Retinal pigment epithelial cell (primary cell): ENCODE measurements around the gene NR1D2.
"Not testable (repeated sequence)": the region's sequence is repeated elsewhere in the genome, so short reads cannot be mapped to it uniquely, and the experiment has no call there.

Source experiments
- DNase-seq: peaks from one replicate; pipeline ENCODE4 v3.0.0-alpha.2; 2010; ENCODE audit warnings: low read depth
- H3K4me3 ChIP-seq: 2 replicates; pipeline ENCODE4 v1.5.1; 2011; ENCODE audit warnings: mild to moderate bottlenecking, low read length, control low read depth, moderate library complexity
- TF ChIP-seq, protein P1 (sequence below): conservative IDR thresholded peaks from 2 replicates; pipeline ENCODE4 v1.5.1; 2011; ENCODE audit warnings: low read depth, low read length, control low read depth, inconsistent platforms

The NR1D2 gene

DNA sequence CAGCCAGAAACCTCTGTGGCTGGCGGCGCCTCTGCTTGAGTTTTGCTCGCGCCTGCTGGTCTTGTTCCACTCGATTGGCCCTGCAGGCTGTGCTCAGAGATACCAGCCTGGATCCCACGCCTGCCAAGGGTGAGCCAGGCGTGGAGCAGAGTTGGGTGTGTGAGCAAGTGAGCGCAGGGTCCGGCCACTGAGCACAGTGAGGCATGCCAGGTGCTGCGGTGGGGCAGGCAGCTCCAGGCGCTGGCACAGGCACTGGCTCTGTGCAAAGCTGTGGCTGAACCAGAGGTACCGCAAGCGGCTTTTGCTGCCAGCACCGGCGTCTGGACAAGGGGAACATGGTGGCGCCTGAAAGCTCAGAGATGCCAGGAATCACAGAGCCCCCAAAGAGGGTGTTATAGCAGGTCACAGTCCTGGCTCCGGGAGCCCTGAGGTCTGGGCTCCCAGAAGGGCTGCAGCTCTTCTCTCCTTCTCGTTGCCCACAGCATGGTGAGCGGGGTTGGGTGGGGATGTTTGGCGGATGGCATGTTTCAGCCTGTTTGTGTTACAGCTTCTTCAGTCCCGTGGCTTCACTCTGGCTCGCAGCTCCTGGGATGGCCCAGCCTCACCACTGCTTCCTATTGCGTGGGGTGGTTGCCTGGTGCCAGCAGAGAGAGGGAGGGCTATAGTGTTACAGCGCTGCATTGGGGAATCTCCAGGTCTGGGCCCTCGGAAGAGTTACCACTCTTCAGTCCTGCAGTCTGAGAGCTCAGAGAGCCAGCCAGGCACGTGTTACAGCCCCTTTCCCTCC lies 73.9 kb downstream of the NR1D2 start:
- TF ChIP-seq, protein P1, sequence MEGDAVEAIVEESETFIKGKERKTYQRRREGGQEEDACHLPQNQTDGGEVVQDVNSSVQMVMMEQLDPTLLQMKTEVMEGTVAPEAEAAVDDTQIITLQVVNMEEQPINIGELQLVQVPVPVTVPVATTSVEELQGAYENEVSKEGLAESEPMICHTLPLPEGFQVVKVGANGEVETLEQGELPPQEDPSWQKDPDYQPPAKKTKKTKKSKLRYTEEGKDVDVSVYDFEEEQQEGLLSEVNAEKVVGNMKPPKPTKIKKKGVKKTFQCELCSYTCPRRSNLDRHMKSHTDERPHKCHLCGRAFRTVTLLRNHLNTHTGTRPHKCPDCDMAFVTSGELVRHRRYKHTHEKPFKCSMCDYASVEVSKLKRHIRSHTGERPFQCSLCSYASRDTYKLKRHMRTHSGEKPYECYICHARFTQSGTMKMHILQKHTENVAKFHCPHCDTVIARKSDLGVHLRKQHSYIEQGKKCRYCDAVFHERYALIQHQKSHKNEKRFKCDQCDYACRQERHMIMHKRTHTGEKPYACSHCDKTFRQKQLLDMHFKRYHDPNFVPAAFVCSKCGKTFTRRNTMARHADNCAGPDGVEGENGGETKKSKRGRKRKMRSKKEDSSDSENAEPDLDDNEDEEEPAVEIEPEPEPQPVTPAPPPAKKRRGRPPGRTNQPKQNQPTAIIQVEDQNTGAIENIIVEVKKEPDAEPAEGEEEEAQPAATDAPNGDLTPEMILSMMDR, result no peak

DNA sequence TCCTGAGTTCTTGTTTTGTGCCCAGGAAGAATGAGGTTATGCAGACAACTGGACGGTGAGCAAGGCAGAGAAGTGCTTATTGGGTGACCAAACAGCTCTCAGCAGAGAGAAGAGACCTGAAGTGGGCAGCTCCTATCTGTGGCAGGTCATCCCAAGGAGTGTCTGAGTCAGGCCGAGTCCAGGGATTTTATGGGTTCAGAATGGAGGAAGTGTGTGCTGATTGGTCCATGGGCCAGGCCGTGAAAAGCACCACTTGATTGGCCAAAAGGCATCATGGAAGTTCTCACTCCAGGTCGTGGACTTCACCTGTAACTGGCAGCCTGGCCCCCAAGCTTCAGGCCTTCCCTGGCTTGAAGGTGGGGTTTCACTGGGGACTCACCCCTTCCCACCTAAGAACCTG lies 74.5 kb downstream of the NR1D2 start:
- TF ChIP-seq, protein P1, result no peak
- no peak for DNase-seq
- no peak overlapping the region for H3K4me3 ChIP-seq

More for the DNA sequence above, 73.9 kb downstream of the NR1D2 start:
- no peak overlapping the region for H3K4me3 ChIP-seq
- DNase-seq, result no peak

DNA sequence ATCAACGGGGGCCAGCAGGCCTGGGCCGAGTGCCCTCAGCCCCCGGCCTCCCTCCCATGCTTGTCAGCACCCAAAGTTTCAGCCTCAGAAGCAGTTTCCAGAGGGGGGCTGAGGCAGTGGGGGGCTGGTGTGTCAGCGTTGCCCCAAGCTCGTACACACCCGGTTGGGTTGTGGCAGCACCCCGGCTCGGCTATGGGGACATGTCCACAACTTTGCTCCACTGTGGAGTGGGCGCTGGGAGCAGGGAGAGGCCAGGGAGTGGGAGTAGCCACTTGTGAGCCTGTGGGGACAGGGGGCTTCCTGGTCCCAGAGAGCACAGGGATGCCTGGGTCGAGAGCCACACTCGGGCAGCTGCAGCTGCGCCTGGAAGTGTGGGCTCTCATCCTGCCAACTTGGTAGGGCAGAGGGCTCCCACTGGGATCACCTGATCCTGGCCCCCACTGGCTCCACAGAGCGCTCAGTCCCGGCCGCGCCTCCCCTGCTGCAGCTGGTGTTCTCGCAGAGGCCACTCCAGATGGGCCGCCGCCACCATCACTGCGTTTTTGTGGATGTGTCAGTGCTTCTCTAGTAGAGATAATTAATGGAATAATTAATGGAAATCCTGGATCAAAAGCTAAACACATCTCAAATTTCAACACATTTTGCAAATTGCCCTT lies 75.1 kb downstream of the NR1D2 start:
- no peak overlapping the region for H3K4me3 ChIP-seq
- TF ChIP-seq, protein P1, result no peak
- DNase-seq, result no peak

DNA sequence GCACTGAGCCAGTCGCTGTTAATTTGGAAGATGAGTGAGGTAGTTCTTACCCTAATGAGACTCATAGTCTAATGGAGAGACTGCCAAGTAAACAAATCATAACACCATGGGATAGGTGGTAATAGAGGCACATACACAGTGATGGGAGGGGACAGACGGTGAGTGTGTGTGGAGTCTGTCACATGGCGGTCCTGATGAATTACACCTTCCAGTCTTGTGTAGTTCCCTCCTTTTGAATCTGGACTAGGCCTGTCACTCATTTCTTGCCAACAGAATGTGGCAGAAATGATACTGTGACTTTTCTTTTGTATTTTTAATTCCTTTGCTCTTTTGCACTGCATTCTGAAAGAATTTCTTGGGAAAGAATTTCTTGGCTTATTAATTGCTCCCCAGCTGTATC lies 78.1 kb downstream of the NR1D2 start:
- TF ChIP-seq, protein P1, result no peak
- DNase-seq, result no peak
- H3K4me3 ChIP-seq, result no peak overlapping the region

DNA sequence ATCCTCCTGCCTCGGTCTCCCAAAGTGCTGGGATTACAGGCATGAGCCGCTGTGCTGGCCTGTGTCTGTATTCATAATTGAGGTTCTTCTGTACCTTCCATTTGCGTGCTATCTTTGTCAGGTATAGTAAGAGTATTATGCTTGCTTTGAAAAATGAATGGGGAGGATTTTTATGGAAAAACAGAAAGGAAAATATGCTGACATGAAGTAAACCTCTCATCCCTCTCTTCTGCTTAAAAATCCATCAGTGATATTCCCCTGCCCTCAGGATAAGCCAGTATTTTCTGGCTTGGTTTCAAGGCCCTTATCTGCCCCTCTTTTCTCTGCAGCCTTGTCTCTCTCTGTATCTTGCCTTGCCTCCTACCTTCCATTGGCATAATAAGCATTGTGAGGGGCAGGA lies 80.7 kb downstream of the NR1D2 start:
- DNase-seq, result no peak

DNA sequence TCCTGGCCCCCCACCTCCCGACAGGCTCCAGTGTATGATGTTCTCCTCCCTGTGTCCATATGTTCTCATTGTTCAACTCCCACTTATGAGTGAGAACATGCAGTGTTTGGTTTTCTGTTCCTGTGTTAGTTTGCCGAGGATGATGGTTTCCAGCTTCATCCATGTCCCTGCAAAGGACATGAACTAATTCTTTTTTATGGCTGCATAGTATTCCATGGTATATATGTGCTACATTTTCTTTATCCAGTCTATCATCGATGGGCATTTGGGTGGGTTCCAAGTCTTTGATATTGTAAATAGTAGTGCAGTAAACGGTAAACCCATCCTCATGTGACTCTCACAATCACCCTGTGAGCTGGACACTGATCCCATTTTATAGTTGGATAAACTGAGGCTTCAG lies 81.6 kb downstream of the NR1D2 start:
- DNase-seq, H3K4me3 ChIP-seq: not testable (repeated sequence)

More for the DNA sequence above, 80.7 kb downstream of the NR1D2 start:
- no peak overlapping the region for H3K4me3 ChIP-seq
- TF ChIP-seq, protein P1, result no peak

DNA sequence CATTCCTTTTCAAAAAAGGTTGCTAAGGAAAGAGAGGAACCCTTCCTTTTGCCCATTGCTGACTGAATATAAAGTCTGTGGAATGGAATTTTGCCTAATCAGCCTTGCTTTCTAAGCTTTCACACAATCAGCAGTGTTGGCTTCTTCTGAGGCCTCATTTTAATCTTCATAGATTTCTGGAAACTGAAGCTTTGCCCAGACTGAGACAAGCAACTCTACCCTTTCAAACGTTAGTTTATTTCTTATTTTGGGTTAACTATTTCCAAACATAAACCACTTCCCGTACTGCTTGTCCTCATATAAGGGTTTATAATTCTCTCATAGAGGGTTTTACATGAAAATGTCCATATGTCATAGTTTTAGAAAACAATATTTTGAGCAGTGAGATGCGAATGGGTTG lies 82.9 kb downstream of the NR1D2 start:
- TF ChIP-seq, protein P1, result no peak
- H3K4me3 ChIP-seq, result no peak overlapping the region

More for the DNA sequence above, 82.9 kb downstream of the NR1D2 start:
- no peak for DNase-seq
